ENCODE data around the gene C3orf33. TPM values are rescaled to one million over a fixed set of nuclear protein-coding genes. Genes with fewer than 3 reads are reported as not detected.

Gene C3orf33
- total and polyA plus RNA-seq, 9 of the 15 experiments (the other 6 are each of a cell fraction or from before 2014, with no cell fraction given), result 4.1 to 10.2 (median 6.0) TPM

- Histone ChIP-seq H3K79me2 (ENCODE audit: control insufficient read depth, insufficient read depth, low read length) (no peaks in the 10 kb centered on the region), H4K20me1 (replicated peaks; ENCODE audit: control insufficient read depth, insufficient read depth, low read length) (no peaks in the 10 kb centered on the region), H3K4me2 (ENCODE audit: insufficient read depth, low read length) (no peak overlapping the region), H3K4me1 (replicated peaks in 1 of 2; ENCODE audit: control insufficient read depth in 2 of 2, insufficient read depth in 2 of 2, low read length in 2 of 2) (peaks cover 3 to 7% of the 10 kb centered on the region in 2 experiments; a peak in 1 of 5 replicates), H3K9ac (ENCODE audit: insufficient read depth in 1 of 2, low read depth in 2 of 2, low read length in 2 of 2) (no peak overlapping the region), H3K27ac (ENCODE audit: extremely low read depth, low read depth, low read length) (no peak overlapping the region), H3K36me3 (ENCODE audit: control insufficient read depth, insufficient read depth, low read length) (no peaks in the 10 kb centered on the region), H3K4me3 (no peak overlapping the region), H3K9me3 (replicated peaks; ENCODE audit: control insufficient read depth, insufficient read depth, low read depth, low read length) (no peaks in the 10 kb centered on the region), H2AFZ (ENCODE audit: low read depth, low read length) (no peak overlapping the region), H3K9me1 (ENCODE audit: control insufficient read depth, insufficient read depth, low read length) (no peaks in the 10 kb centered on the region), H3K27me3 (ENCODE audit: control insufficient read depth in 2 of 2, insufficient read depth in 2 of 2, low read length in 2 of 2) (no peaks in the 10 kb centered on the region)
- no peak for ATAC-seq
- no peak for FAIRE-seq
- TF ChIP-seq RFX7 (CRISPR knock-in tag; IDR thresholded peaks at IDR 0.05), result no peak
- no peak for TF ChIP-seq ZNF280A (IDR thresholded peaks at IDR 0.05; ENCODE audit: low read depth, partially characterized antibody)
- no peak for TF ChIP-seq CREB5 (CRISPR knock-in tag; IDR thresholded peaks at IDR 0.05)
- no peak for TF ChIP-seq SMAD1 (IDR thresholded peaks at IDR 0.05; ENCODE audit: low read depth, low read length, partially characterized antibody)
- TF ChIP-seq COPS2 (conservative IDR thresholded peaks at IDR 0.05), result no peak
- no peak for TF ChIP-seq ZNF398 (CRISPR knock-in tag; IDR thresholded peaks at IDR 0.05)
- no peak for TF ChIP-seq ZNF644 (tag; IDR thresholded peaks at IDR 0.05; ENCODE audit: low read depth)
- no peak for TF ChIP-seq ZNF445 (CRISPR knock-in tag; IDR thresholded peaks at IDR 0.05; ENCODE audit: low read depth)
- no peak for DNase-seq (ENCODE audit: extremely low read depth in 1 of 4, low spot score in 3 of 4)
- ChIA-PET POLR2A (interaction anchor here (0.5 to 1.2 kb wide), 3 partner anchors 8 to 983 kb away, joined by 3 read pairs; no protein-coding TSS in a partner anchor), CTCF (ENCODE audit: low intra/inter-chr PET ratio) (no interaction called here)
- WGBS (ENCODE audit: insufficient coverage, low coverage, missing lambda C conversion rate), result 3% methylated on average over 4 of the region's 4 CpGs
- in situ Hi-C loops (cut with MboI), result no loop called here
- intact Hi-C loops (cut with micrococcal nuclease), result no loop called here
- BruUV-seq (replicated peaks), result no TSS peak
Observed at GRCh38 chr3:155736381-155736780, 69.7 kb downstream of the C3orf33 start.
